GM20431 (cell line): ENCODE data around the gene OR52K1.
"Not testable (repeated sequence)": the region's sequence is repeated elsewhere in the genome, so short reads cannot be mapped to it uniquely, and the experiment has no call there.

Source experiments
- in situ Hi-C: fragments of 300-500 bp; cut with MseI, MboI; formaldehyde crosslinking; loops from one replicate; pipeline ENCODE4 v1.15.0; 2020; ENCODE audit warnings: low sequenced_read_pairs; ENCODE audit not compliant: unreplicated experiment

The OR52K1 gene

DNA sequence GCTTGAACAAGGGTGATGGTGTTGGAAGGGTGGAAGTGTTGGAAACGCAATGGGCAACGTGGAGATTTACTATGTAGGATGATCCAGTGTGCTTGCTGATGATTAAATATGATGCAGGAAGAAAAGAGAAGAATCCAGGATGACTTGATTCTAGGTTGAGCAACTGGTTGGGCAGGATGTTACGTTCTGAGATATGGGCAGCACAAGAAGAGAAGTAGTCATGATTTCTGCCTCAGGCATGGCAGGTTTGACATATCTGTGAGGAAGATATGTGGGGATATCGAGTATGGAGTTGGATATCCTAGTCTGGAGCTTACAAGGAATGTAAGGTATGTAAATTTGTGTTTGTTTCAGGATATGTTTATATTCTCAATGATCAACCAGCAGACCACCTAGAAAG, 1.9 kb downstream of the OR52K1 start:
- in situ Hi-C loops: loop anchor here (25.0 kb wide), 1 partner anchor 297 kb away; no protein-coding TSS in a partner anchor

DNA sequence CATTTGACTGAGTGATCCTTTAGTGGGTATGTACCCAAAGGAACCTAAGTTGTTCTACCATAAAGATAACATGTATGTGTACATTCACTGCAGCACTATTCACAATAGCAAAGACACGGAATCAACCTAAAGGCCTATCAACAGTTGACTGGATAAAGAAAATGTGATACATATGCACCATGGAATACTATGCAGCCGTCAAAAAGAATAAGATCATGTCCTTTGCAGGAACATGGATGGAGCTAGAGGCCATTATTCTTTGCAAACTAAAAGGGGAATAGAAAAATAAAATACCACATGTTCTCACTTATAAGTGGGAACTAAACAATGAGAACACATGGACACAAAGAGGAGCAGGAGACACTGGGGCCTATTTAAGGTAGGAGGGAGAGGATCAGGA, 9.0 kb downstream of the OR52K1 start:
- in situ Hi-C loops: loop anchor here (25.0 kb wide), 1 partner anchor 304 kb away; no protein-coding TSS in a partner anchor

DNA sequence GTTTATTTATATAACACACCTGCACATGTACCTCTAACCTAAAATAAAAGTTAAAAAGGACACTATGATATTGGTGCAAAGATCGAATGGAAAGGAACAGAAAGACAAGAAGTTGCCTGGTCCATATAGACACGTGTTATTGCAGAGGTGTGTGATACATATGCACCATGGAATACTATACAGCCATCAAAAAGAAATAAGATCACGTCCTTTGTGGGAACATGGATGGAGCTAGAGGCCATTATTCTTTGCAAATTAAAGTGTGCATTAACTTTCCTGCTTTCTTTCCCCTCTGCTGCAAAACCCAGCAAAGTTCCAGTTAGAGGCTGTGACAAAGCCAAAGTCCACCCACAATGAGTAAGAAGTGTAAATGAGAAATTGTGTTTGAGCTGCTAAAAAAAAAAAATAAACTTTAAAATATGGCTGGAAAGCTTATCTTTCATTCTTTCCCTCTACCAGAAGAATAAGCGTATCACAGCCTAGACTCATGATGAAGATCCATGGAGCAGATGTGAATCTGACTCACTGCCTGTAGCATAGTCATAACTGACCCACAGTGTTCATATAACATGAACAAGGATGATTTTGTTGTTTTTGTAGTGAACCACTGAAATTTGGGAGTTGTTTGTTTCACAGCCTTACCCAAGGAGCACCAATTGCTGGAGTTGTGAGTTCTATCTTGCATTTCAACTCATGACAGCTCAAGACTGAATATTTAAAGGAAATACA, 9.6 kb downstream of the OR52K1 start:
- in situ Hi-C loops: loop anchor here (25.0 kb wide), 1 partner anchor 305 kb away; no protein-coding TSS in a partner anchor

DNA sequence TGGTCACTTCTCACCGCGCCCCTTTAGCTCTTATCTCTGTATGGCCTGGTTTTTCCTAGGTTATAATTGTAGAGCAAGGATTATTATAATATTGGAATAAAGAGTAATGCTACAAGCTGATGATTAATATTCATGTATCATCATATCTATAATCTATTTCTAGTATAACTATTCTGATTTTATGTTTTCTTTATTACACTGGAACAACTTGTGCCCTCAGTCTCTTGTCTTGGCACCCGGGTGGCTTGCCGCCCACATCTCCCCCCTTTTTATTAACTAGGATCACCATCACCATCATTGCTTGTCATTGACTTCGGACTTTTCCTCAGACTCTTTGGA, 11.0 kb downstream of the OR52K1 start:
- in situ Hi-C loops: loop anchor here (25.0 kb wide), 1 partner anchor 306 kb away; no protein-coding TSS in a partner anchor

DNA sequence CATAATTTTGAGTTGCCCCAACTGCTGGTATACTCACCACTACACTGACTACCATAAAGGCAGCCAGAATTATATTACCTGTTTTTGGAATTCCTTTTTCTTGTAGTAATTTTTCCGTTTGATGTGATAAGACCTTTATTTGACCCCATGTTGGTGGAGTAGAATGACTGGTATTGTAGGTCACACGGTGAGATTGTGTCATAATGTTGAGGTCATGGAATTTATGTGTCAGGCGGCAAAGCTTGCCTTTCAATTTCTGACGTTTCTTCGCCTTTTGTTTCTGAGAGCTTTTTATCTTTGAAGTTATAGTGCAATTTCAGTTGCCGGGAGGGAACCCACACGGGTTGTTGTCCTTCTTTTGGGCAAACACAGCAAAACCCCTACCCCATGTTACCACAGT, 13.0 kb downstream of the OR52K1 start:
- in situ Hi-C loops: loop anchor here (25.0 kb wide), 1 partner anchor 308 kb away; no protein-coding TSS in a partner anchor

DNA sequence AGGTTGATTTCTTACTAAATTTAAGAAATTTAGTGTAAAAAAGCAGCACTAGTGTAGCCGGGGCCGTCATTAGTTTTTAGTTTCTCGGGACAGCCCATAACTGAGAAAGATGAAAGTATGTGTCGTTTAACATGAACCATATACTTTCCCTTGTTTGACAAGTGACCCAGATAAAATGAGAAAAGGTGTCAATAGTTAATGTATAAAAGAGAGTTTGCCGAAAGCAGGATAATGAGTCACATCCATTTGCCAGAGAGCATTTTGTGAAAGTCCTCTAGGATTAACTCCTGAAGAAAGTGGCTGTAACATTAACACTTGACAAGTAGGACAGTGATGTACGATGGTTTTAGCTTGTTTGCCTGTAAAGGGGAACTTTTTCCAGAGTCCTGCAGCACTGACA, 13.5 kb downstream of the OR52K1 start:
- in situ Hi-C loops: loop anchor here (25.0 kb wide), 1 partner anchor 309 kb away; no protein-coding TSS in a partner anchor

DNA sequence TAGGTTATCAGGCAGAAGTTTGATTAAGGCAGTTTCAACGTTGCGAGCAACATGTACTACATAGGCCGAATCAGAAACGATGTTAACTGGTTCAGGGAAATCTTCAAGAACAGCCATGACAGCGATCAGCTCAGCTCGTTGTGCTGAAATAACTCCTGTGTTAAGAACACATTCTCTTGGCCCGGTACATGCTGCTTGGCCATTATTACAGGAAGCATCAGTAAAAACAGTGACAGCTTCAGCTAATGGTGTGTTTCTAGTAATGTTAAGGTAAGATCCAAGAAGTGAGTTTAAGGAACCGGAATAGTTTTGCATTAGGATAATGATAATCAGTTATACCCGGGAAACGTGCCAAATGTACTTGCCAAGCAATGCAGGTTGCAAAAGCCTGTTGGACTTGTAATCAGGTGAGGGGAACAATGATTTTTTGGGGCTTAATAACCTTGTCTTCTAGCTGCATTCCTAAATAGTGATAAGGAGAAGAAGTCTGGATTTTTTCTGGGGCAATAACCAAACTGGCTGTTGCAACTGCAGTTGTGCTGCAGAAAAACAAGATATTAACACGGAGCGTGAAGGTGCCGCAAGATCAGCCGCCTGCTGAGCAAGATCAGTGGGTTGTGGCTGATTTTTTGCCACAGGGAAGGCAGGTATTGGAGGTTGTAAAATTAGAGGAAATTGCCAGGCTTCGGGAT, 14.3 kb downstream of the OR52K1 start:
- in situ Hi-C loops: loop anchor here (25.0 kb wide), 1 partner anchor 309 kb away; no protein-coding TSS in a partner anchor

DNA sequence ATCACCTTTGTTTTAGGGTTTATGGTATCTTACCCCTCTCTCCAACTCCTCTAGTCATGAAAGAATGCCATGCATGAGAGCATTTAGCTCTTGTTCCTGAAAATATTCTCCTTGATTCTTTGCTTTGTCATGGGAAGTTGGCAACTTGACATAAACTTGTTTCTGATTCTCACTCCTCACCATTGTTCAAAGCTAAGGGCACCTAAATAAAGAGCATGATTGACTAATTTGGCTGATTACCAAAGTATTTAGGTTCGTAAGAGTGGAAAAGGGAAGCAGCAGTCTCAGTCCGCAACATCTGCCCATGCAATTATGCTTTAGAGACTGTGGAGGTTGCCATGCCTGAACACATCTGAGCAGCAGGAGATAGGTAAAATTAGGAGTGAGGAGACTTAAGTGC, 26.4 kb downstream of the OR52K1 start:
- in situ Hi-C loops: no loop called here

DNA sequence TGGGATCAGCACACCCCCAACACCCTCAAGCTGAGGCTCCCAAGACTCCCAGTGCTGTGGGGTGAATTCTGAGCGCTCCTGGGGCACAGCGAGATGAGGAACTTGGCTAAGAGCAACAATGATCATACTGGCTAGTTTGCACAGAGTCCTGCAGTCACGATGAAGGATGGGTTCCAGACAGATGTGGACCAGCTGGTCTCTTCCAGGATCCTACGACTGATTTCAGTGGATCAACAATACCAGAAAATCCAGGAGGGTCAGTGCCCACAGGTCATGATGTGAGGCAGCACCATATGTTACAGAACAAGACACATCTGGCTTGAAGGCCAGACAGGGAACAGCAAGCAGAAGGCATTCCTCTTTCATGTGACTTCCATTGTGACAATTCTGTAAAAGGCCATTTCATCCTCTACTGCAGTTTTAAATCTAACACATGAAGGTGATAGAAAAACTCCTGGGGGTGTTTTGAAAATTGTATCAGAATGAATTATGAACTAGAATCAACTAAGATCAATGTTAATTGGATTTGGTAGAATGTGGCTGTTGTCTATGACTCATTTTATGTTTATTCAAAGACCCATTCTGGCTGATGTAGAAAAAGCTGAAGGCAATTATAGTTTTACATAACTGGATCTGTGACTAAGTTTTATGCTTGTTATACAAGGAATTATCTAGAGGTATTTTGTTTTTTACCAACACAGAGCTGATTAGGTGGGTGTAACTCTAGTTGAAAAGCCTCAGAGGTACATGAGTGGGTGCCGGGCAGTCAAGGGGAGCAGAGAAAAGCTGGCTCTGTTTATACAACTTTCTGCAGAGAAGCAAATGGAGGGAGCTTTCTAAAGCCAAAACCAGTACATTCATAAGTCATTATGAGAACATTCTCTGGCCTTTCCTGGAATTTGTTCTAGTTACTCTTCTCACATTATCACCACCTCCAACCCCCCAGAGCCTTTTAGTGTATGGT, 29.1 kb downstream of the OR52K1 start:
- in situ Hi-C loops: no loop called here

DNA sequence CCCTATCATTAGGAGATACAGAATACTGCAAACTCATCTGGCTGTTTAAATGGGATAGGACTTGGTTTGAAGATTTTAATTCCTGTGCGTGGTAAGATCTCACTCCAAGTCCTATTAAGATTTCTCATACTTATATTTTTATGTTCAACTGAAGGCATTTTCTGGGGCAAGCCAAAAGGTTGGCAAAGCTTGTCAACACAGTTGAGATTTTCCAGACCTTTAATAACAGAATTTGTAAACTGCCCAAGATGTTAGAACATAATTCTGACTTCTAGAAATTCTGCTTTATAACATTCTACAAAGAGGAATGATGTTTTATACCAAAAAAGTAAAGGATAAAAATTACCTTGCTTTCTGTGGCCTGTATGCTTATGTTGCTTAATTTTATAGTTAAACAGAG, 31.8 kb downstream of the OR52K1 start:
- in situ Hi-C loops: no loop called here

DNA sequence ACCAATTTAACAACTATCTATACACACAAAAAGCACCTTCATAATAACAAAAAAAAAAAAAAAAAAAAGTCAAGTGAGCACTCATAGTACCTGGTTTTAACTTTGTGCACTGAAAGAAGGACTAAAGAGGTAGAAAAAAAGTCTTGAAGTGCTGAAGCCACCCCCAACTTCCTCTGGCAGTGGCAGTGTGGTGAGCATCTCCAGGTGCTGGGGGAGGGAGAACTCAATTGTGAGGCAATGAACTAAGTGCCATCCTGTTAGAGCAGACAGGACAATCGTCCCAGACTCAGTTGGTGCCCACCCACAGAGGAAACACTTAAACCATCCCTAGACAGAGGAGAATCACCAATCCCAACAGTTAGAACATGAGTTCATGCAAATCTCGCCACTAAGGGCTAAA, 39.9 kb downstream of the OR52K1 start:
- in situ Hi-C loops: no loop called here

DNA sequence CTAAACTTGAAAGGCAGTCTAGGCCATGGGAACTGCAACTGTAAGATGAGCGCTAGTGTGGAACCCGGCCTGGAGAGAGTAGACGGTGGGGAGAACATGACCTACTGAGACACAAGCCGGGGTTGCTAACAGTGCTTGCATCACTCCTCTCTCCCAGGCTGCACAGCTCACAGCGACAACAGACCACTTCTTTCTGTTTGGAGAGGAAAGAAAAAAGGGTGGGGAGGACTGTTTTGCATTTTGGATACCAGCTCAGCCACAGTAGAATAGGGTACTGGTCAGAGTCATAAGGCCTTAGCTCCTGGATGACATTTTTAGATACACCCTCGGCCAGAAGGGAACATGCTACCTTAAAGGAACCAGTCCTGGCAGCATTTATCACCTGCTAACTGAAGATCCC, 40.3 kb downstream of the OR52K1 start:
- in situ Hi-C loops: no loop called here

DNA sequence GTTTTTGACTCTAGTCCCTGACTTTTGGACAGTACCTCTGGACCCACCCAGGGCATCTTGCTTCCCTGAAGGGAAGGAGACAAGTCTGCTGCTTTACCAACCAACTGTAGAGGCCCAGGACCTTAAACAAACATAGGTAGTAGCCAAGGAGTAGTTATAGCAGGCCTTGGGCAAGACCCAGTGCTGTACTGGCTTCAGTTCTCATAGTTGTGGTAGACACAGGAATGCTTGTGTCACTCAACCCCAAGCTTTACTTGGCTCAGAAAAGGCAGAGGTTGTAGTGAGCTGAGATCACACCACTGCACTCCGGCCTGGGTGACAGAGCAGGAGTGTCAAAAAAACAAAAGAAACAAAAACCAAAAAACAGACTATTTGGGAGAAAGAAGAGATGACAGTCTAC, 41.2 kb downstream of the OR52K1 start:
- in situ Hi-C loops: no loop called here

DNA sequence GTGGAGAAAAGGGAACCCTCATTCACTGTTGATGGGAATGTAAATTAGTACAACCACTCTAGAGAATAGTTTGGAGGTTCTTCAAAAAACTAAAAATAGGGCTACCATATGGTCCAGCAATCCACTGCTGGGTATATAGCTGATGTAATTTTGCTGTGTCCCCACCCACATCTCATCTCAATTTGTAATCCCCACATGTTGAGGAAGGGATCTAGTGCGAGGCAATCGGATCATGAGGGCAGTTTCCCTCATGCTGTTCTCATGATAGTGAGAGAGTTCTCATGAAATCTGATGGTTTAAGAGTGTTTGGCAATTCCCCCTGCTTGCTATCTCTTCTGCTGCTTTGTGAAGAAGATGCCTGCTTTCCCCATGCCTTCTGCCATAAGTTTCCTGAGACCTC, 45.5 kb downstream of the OR52K1 start:
- in situ Hi-C loops: no loop called here

DNA sequence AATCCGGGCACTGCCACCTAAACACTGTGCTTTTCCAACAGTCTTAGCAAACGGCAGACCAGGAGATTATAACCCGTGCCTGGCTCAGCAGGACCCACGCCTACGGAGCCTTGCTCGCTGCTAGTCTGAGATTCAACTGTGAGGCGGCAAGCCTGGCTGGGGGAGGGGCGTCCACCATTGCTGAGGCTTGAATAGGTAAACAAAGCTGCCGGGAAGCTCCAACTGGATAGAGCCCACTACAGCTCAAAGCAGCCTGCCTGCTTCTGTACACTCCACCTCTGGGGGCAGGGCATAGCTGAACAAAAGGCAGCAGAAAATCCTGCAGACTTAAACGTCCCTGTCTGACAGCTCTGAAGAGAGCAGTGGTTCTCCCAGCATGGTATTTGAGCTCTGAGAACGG, 49.2 kb downstream of the OR52K1 start:
- in situ Hi-C loops: not testable (repeated sequence)

DNA sequence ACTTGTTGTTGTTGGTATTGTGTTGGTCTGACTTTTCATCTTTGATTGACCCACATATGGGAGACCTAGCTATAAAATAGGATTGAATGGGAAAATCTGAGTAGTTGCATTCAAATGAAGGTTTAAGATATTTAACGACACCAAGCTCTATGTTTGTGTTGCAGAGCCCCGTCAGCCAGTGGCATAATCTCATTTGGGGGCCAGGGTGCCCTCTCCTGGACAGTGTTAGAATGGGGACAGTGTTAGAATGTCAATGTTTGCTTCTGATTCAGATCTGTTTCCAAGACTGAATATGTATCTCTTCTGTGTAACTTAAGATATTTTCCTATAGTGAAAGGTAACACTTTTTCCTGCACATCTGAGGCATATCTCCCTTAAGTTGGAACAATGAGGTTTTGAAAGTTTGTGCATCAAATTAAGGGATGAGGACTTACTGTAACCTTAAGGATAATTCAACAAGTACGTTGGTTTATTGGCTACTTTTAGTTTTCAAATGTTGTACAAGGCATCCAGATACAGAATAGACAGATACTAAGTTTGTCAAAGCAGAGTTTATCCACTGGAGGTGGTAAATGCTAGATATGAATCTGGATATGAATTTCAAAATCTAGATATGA, 57.3 kb downstream of the OR52K1 start:
- in situ Hi-C loops: no loop called here

DNA sequence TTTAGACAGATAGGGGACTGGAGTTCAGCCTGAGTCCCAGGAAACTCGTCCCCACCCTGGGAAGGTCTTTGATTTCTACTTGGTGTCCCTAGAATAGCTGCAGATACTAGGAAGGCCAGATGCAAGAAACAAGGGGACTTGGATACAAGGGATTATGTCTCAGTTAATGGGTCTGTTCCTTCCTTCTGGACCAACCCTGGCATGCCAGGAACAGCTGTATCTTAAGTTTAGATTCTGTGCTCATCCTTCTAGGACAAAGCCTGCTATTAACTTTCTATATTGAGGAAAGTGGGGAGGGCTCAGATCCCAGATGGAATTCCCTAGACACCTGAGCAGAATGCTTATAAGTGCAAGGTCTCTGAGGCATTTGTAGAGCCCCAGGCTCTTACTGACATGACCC, 58.6 kb downstream of the OR52K1 start:
- in situ Hi-C loops: no loop called here
